ENCODE data around the gene QRICH2.

DNA sequence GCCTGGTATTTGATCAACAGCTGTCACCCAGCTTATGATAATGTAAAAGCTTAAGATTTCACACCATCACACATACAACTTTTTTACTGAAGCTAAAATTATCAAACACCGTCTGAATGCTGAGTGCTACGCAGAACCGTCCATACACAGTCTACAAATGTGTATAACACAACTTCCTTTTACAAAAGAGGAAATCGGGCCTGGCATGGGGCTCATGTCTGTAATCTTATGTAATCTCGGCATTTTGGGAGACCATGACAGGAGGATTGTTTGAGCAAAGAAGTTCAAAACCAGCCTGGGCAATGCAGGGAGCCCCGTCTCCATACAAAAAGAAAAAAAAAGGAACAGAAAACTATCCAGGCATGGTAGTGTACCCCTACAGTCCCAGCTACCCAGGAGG lies 19.6 kb upstream of the QRICH2 start:
- TF ChIP-seq CTCF (IDR thresholded peaks at IDR 0.05; ENCODE audit: insufficient read depth, low read length, poor library complexity, severe bottlenecking) (no peak), EZH2phosphoT487 (conservative IDR thresholded peaks at IDR 0.05; ENCODE audit: low read length) (no peak)
